Astrocyte of the cerebellum (primary cell): Measurements from ENCODE around the gene RNF41.

Experiments
- DNase-seq: peaks from one replicate; pipeline ENCODE4 v3.0.0-alpha.2; 2011; ENCODE audit warnings: low read depth
- H3K4me3 ChIP-seq: 2 replicates; pipeline ENCODE4 v1.5.1; 2011; ENCODE audit warnings: mild to moderate bottlenecking, low read depth, low read length, moderate library complexity
- CTCF ChIP-seq: IDR thresholded peaks from 2 replicates; pipeline ENCODE4 v1.5.1; 2012; ENCODE audit warnings: low read length, low read depth, moderate library complexity, mild to moderate bottlenecking; ENCODE audit errors: missing control alignments
- in situ Hi-C: cut with HindIII; loops from 2 replicates; pipeline ENCODE4 v1.10.0; 2017; ENCODE audit warnings: low sequenced_read_pairs

Gene RNF41

GRCh38 chr12:56229082-56229481 is 7.4 kb upstream of the RNF41 start:
- in situ Hi-C loops: no loop called here
- TF ChIP-seq CTCF: no peak
- no peak for DNase-seq
- H3K4me3 ChIP-seq: no peak overlapping the region

- TF ChIP-seq CTCF: no peak
- no peak for DNase-seq
- H3K4me3 ChIP-seq: peak overlapping the region; percentile 75
- in situ Hi-C loops: loop anchor here (5.0 kb wide), 1 partner anchor 98 kb away; the partner anchor contains the start of gene ESYT1
Observed at GRCh38 chr12:56224954-56225353, 3.2 kb upstream of the RNF41 start.

- DNase-seq: peak; percentile 96
- TF ChIP-seq CTCF: peak; percentile 94
- in situ Hi-C loops: loop anchor here (5.0 kb wide), 1 partner anchor 97 kb away; the partner anchor contains the start of gene ESYT1
- H3K4me3 ChIP-seq: peak within 1 kb of the TSS; percentile 75
Observed at GRCh38 chr12:56224102-56224701, 2.5 kb upstream of the RNF41 start, which contains the start of gene NABP2. TSS of gene NABP2 (plus strand) at chr12:56224342. CDS start at chr12:56224857, 515 bp downstream.

GRCh38 chr12:56223571-56224101 is 1.9 kb upstream of the RNF41 start:
- DNase-seq: no peak
- in situ Hi-C loops: loop anchor here (5.0 kb wide), 1 partner anchor 96 kb away; the partner anchor contains the start of gene ESYT1
- H3K4me3 ChIP-seq: no peak overlapping the region
- no peak for TF ChIP-seq CTCF

- no peak for TF ChIP-seq CTCF
- H3K4me3 ChIP-seq: peak overlapping the region; percentile 64
- DNase-seq: no peak
- in situ Hi-C loops: loop anchor here (5.0 kb wide), 1 partner anchor 95 kb away; the partner anchor contains the start of gene ESYT1
Observed at GRCh38 chr12:56222531-56222895, 791 bp upstream of the RNF41 start.

GRCh38 chr12:56221232-56221756 is 428 bp downstream of the RNF41 start:
- in situ Hi-C loops: loop anchor here (5.0 kb wide), 1 partner anchor 94 kb away; the partner anchor contains the start of gene ESYT1

More at GRCh38 chr12:56221232-56221756, 428 bp downstream of the RNF41 start:
- H3K4me3 ChIP-seq: peak overlapping the region; percentile 64
- no peak for TF ChIP-seq CTCF
- peak; percentile 68 for DNase-seq
